22Rv1 (cell line): ENCODE results near the gene CCNF.

ENCODE experiments used
- CTCF ChIP-seq: fragments of 450-650 bp; IDR thresholded peaks from 2 replicates; pipeline ENCODE4 v1.5.1; 2017; ENCODE audit warnings: mild to moderate bottlenecking
- ZFX ChIP-seq: fragments of 450-650 bp; IDR thresholded peaks from 2 replicates; pipeline ENCODE4 v1.6.1; 2017; ENCODE audit warnings: antibody characterized with exemption, borderline replicate concordance

GRCh38 chr16:2471653-2472487, 42.6 kb downstream of the CCNF start:
- TF ChIP-seq CTCF (no peak), ZFX (no peak)
